Fibroblast of pulmonary artery (primary cell): ENCODE data around the gene RNF220.

Experiments used
- DNase-seq: peaks from one replicate; pipeline ENCODE4 v3.0.0-alpha.2; 2010; ENCODE audit warnings: low read depth
- H3K4me3 ChIP-seq: replicated peaks from 2 replicates; pipeline ENCODE4 v1.5.1; 2011; ENCODE audit warnings: low read depth, mild to moderate bottlenecking, control low read depth, low read length, moderate library complexity
- TF ChIP-seq, protein P1 (sequence below): IDR thresholded peaks from 2 replicates; pipeline ENCODE4 v1.5.1; 2011; ENCODE audit warnings: mild to moderate bottlenecking, control low read depth, low read length, inconsistent platforms; ENCODE audit errors: missing control alignments

Gene RNF220

DNA sequence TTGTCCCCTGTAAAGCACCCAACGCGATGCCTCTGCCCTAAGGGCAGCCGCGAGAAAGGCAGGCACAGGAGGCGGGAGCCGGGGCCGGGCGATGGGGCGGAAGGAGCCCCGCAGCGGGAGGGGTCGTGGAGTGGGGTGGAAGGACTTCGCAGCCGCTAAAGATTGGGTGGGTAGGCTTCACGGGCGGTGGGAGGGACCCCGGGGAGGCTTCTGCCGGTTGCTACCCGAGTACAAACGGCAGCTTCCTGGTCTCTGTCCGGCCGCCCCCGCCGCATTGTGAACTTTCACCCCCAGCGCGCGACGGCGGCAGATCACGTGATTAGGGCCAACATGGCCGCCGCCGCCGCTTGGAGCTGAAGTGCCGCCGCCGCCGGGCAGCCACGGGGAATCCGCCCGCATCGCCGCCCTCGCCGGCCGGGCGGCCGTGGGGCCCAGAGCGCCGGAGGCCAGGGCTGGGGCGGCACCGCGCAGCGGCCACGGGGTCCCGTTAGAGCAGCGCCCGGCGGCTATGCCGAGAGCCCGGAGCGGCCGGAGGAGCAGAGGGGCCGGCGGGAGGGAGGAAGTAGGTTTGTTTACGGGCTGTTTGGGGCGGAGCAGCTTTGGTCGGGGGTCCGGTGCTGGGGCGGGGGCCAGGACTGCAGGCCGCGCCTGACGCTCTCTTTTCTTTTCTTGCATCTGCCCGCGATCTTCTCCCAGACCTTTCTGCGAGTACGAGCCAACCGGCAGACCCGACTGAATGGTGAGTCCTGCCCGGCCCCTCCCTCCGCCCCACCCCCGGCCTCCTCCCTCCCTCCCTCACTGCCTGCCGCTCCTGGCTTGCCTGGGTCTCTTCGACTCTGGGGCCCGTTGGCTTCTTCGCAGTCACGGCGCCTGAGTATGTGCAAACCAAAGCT is 226.8 kb downstream of the RNF220 start:
- DNase-seq: peak; percentile 88
- H3K4me3 ChIP-seq: peak overlapping the region; percentile 63
- TF ChIP-seq, protein P1, sequence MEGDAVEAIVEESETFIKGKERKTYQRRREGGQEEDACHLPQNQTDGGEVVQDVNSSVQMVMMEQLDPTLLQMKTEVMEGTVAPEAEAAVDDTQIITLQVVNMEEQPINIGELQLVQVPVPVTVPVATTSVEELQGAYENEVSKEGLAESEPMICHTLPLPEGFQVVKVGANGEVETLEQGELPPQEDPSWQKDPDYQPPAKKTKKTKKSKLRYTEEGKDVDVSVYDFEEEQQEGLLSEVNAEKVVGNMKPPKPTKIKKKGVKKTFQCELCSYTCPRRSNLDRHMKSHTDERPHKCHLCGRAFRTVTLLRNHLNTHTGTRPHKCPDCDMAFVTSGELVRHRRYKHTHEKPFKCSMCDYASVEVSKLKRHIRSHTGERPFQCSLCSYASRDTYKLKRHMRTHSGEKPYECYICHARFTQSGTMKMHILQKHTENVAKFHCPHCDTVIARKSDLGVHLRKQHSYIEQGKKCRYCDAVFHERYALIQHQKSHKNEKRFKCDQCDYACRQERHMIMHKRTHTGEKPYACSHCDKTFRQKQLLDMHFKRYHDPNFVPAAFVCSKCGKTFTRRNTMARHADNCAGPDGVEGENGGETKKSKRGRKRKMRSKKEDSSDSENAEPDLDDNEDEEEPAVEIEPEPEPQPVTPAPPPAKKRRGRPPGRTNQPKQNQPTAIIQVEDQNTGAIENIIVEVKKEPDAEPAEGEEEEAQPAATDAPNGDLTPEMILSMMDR: no peak

DNA sequence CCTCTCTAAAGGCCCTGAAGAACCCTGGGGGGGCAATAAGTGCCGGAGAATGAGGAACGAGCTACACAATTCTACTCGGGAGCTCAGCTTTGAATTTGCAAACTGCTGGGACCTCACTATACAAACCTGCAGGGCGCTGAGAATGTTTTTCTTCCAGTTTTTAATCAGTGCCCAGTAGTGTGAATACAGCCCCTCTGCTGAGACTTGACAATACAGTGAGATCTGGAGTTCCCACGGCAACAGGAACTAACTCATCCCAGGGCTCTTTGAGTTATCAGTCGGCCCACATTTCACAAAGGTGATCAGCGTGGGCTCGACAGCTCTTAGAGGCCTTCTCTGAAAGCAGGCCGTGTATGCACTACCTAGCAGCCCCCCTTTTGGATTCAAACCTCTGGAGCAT is 227.5 kb downstream of the RNF220 start:
- DNase-seq: peak; percentile 29
- peak overlapping the region; percentile 63 for H3K4me3 ChIP-seq

DNA sequence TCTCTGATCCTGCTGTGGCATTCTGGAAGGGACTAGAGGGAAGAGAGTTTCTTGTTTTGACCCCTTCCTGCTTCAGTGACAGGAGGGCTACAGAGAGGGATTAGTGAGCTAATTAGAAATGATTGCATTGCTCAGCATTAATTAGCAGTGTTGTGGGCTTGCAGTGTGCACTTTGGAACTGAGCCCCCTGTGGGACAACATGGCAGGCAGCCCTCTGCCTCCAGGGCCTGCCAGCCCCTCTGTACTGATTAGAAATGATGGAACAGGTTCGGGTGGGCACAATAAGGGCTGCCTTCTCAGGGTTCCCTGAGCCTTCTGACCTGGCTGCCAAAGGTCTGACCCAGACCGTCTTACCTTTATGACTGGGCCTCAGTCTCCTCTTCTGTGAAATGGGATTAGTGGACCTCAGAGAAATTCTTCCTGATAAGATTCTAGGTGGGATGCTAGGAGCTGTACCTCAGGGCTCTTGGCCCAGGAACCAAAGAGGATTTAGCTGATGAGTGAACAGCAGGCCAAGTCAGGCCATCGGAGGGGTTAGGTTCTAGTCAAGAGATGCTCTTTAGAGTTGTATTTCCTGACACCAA is 229.6 kb downstream of the RNF220 start:
- no peak overlapping the region for H3K4me3 ChIP-seq
- DNase-seq: no peak

More for the DNA sequence above, 227.5 kb downstream of the RNF220 start:
- TF ChIP-seq, protein P1: no peak

DNA sequence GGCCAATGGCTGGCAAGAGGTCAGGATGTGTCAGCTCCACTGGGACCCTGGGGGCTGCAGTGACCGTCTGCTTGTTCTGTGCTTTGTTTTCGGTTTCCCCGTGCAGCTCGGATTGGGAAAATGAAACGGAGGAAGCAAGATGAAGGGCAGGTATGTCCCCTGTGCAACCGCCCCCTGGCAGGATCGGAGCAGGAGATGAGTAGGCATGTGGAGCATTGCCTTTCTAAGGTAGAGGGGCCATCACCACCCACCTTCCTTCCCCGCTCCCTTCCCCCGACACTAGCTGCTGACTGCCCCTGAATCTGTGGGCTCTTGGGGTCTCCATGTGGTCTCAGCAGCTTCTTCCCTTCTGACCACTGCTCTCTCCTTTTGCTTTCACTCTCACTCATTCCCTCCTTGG is 230.4 kb downstream of the RNF220 start:
- TF ChIP-seq, protein P1: no peak
- no peak overlapping the region for H3K4me3 ChIP-seq
- no peak for DNase-seq

More for the DNA sequence above, 229.6 kb downstream of the RNF220 start:
- TF ChIP-seq, protein P1: no peak

DNA sequence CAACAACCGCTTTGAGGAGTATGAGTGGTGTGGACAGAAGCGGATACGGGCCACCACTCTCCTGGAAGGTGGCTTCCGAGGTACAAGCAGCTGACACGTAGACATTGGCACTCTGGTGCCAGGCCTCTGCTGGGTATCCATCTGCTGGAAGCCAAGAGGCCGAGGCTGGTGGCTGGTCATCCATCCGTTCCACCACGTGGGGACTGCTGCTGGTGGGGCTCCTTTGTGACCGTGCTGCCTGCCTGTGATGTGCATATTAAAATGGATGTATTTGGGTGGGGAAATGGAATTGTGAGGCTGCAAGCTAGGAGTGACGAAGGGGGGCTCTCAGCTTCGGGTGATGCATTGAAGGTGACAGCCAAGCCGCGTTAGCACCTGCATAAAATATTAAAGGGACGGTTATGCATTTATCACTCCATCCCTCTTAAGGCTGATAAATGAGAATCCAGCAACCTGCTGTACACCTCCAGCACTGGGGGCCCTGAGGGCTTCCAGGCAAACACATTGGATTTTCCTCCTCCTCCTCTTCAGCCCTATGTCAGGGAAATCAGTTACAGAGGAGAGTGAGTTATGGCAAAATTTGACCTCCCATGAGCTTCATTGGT is 231.1 kb downstream of the RNF220 start:
- TF ChIP-seq, protein P1: no peak
- DNase-seq: no peak
- no peak overlapping the region for H3K4me3 ChIP-seq

DNA sequence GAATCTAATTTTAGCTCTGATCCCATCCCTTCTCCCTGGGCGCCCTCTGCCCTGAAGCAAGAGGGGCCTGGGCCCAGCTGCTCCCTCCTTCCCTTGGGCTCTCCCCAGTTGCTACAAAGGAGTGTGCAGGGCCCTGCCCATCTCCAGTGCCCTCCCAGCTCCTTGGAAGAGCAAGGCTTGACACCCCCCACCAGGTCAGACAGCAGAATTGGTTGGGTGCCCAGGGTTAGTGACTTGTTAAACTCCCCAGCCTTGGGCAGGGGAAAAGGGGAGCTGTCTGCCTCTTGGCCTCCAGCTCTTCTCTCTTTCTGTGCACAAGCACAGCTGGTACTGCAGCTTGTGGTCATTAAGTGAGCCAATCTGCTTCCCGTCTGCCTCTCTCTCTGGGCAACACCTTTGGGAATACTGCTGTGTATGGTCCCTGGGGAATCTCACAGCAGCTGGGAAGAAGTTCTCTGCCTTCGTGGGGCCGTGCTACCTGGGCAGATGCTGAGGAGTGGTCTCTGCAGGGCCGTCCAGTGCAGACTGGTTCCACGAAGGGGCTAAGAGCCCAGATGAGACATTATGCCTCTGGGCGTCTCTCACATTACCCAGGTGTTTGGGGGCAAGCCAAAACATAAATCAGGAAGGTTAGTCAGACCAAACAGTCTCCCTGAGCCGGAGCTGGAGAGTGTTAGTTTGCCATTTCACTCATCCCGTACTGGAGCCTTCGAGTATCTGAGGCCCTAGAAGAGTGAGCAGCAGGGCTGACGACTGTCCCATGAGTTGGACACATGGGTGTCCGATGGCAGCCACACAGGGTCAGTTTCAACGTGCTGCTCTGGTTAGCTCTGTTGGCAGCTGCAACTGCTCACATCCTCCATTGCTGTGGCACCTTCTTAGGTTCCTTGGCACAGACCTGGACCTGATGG is 231.9 kb downstream of the RNF220 start:
- DNase-seq: no peak
- TF ChIP-seq, protein P1: no peak
- H3K4me3 ChIP-seq: no peak overlapping the region
